ENCODE measurements around the gene RNF182.

GRCh38 chr6:13991393-13991792, 66.6 kb downstream of the RNF182 start:
- TF ChIP-seq EZH2 (IDR thresholded peaks at IDR 0.05; ENCODE audit: borderline replicate concordance, low read depth, low read length, severe bottlenecking), result no peak
- no peak for TF ChIP-seq CTCF (IDR thresholded peaks at IDR 0.05; ENCODE audit: extremely low read depth in 1 of 2, insufficient read depth in 1 of 2, low read depth in 1 of 2, low read length in 2 of 2)

All from endothelial cell of umbilical vein (primary cell).